ENCODE measurements around the gene SART1. TPM values are rescaled to one million over a fixed set of nuclear protein-coding genes. Genes with fewer than 3 reads are reported as not detected.

SART1 gene
- total and polyA plus RNA-seq, 10 of the 15 experiments (the other 5 are each of a cell fraction or from before 2014, with no cell fraction given) = 6.2 to 60.5 (median 37.4) TPM

- ChIA-PET SMC1A (ENCODE audit: uncharacterized antibody, unreplicated experiment) (no interaction called here), POLR2A (interaction anchor here (0.5 kb wide), 1 partner anchor 256 kb away, joined by 3 read pairs; no protein-coding TSS in a partner anchor), CTCF (interaction anchor here (0.7 to 1.6 kb wide), 2 partner anchors 79 to 83 kb away, joined by 3 read pairs; no protein-coding TSS in a partner anchor), RAD21 (ENCODE audit: unreplicated experiment) (no interaction called here)
- no TSS peak for BruUV-seq (replicated peaks)
- intact Hi-C loops (cut with micrococcal nuclease; ENCODE audit: unreplicated experiment) (no loop called here), in situ Hi-C loops (cut with MboI) (no loop called here)
- ATAC-seq (no peak), DNase-seq (ENCODE audit: low read depth, low spot score) (no peak), FAIRE-seq (no peak)
- H2AFZ ChIP-seq (ENCODE audit: control insufficient read depth, low read depth, low read length) = no peak overlapping the region
- no peak overlapping the region for H3K27ac ChIP-seq (ENCODE audit: control insufficient read depth, insufficient read depth)
- H3K79me2 ChIP-seq (ENCODE audit: control insufficient read depth, insufficient read depth, low read length) = peaks cover 19% of the 10 kb centered on the region
- no peak overlapping the region for H3K9ac ChIP-seq (ENCODE audit: control insufficient read depth, insufficient read depth, low read length)
- no peaks in the 10 kb centered on the region; the same call in 1 of the 2 replicates for H4K20me1 ChIP-seq (ENCODE audit: control insufficient read depth, insufficient read depth)
- no peak overlapping the region for H3K4me2 ChIP-seq (ENCODE audit: control insufficient read depth, insufficient read depth)
- H3K27me3 ChIP-seq (replicated peaks in 1 of 2; ENCODE audit: control insufficient read depth in 2 of 2, insufficient read depth in 2 of 2, low read length in 1 of 2) = no peaks in the 10 kb centered on the region
- H3K9me3 ChIP-seq (replicated peaks; ENCODE audit: control insufficient read depth, insufficient read depth, low read length) = no peaks in the 10 kb centered on the region
- TF ChIP-seq NBN (IDR thresholded peaks at IDR 0.05) (no peak), RBBP5 (conservative IDR thresholded peaks at IDR 0.05) (no peak), MTA2 (IDR thresholded peaks at IDR 0.05; ENCODE audit: low read depth) (no peak), JUNB (IDR thresholded peaks at IDR 0.05) (no peak), CHD1 (IDR thresholded peaks at IDR 0.05; ENCODE audit: low read depth, low read length) (no peak), DPF2 (IDR thresholded peaks at IDR 0.05) (no peak), YY1 (IDR thresholded peaks at IDR 0.05; ENCODE audit: low read depth, low read length) (no peak)
- H3K4me1 ChIP-seq (ENCODE audit: control insufficient read depth, insufficient read depth, low read length) = peaks cover 3% of the 10 kb centered on the region; the same call in 1 of the 2 replicates
- H3K4me3 ChIP-seq = no peak overlapping the region
- 94% methylated on average over 20 of the region's 30 CpGs for WGBS (ENCODE audit: insufficient coverage, insufficient replicate concordance, low lambda C conversion rate, missing lambda C conversion rate)
- H3K36me3 ChIP-seq (ENCODE audit: control insufficient read depth in 2 of 2, insufficient read depth in 2 of 2, low read length in 1 of 2) = peaks cover 33 to 38% of the 10 kb centered on the region in 2 experiments; a peak in 3 of 4 replicates
These were observed 5.9 kb downstream of the SART1 start for GRCh38 chr11:65967329-65967934.

Data from GM12878 (cell line).